K562 (cell line): Measurements from ENCODE around the gene DSP. TPM values are rescaled to one million over a fixed set of nuclear protein-coding genes. Genes with fewer than 3 reads are reported as not detected.

ENCODE experiments used
- ATAC-seq: fragments of 200-7000 bp; cut with Tn5 transposase; 3 replicates; pipeline ENCODE4 v1.9.1; 2020; ENCODE audit warnings: moderate library complexity
- BruUV-seq: library from RNA; stranded (reverse); fragments of 400-500 nt; replicated peaks from 2 replicates; lab custom pipeline; 2021; lab: Mats Ljungman, UMichigan
- CTCF ChIA-PET: fragments of 300-600 bp; formaldehyde crosslinking; extraction: SDS; loops from one replicate; lab custom pipeline; 2021; ENCODE audit warnings: low intra/inter-chr PET ratio; lab: Yijun Ruan, JAX
- POLR2A ChIA-PET: fragments of 300-600, 350-650 bp; sonication (Branson Sonifier 250); formaldehyde crosslinking; extraction: SDS; loops from one replicate; lab custom pipeline; 2021; ENCODE audit warnings: antibody characterized with exemption, inconsistent platforms; lab: Yijun Ruan, JAX
- DNase-seq, 4 experiments: peaks; one replicate each; pipeline versions ENCODE4 v3.0.0 to v3.0.0-alpha.2; 2011 to 2018; ENCODE audit warnings: low spot score in 3 of 4, mixed read lengths in 3 of 4; ENCODE audit errors: extremely low read depth in 1 of 4
- FAIRE-seq: peaks from 2 replicates; lab custom pipeline; 2011; peaks lifted over from hg19 to GRCh38; lab: Jason Lieb, UNC
- H2AFZ ChIP-seq: 2 replicates; pipeline ENCODE4 v1.6.0; 2011; ENCODE audit warnings: low read depth, low read length, control low read depth, inconsistent platforms
- H3K27ac ChIP-seq: fragments of 200-600 bp; 3 replicates; pipeline ENCODE4 v1.8.0; 2011; ENCODE audit warnings: low read depth, mild to moderate bottlenecking, control low read depth, inconsistent platforms, low read length, moderate library complexity, mixed read lengths; ENCODE audit errors: extremely low read depth
- H3K27me3 ChIP-seq, 2 experiments: fragments of 300-600 bp in 1 of 2; 2 replicates in 1 of 2; 3 replicates in 1 of 2; pipeline versions ENCODE4 v1.6.0 to v1.8.0; 2011; ENCODE audit warnings: inconsistent platforms in 2 of 2, low read length in 2 of 2, mild to moderate bottlenecking in 1 of 2, mixed read lengths in 1 of 2, moderate library complexity in 1 of 2; ENCODE audit not compliant: control insufficient read depth in 2 of 2, insufficient read depth in 2 of 2
- H3K36me3 ChIP-seq: fragments of 300-600 bp; 3 replicates; pipeline ENCODE4 v1.8.0; 2011; ENCODE audit warnings: mild to moderate bottlenecking, low read length, inconsistent platforms; ENCODE audit not compliant: control insufficient read depth, insufficient read depth
- H3K4me1 ChIP-seq, 2 experiments: fragments of 200-600 bp in 1 of 2; replicated peaks in 1 of 2; 2 replicates in 1 of 2; 3 replicates in 1 of 2; pipeline versions ENCODE4 v1.5.1 to v1.8.0; 2011; ENCODE audit warnings: inconsistent platforms in 2 of 2, low read length in 2 of 2, mild to moderate bottlenecking in 1 of 2, mixed read lengths in 1 of 2, moderate library complexity in 1 of 2; ENCODE audit not compliant: control insufficient read depth in 2 of 2, insufficient read depth in 2 of 2
- H3K4me2 ChIP-seq: 2 replicates; pipeline ENCODE4 v1.6.1; 2011; ENCODE audit warnings: low read length, control low read depth, inconsistent platforms, mixed read lengths; ENCODE audit not compliant: insufficient read depth
- H3K4me3 ChIP-seq: fragments of 200-600 bp; sonication (generic), shearing (Covaris generic); 2 replicates; pipeline ENCODE4 v1.5.1; 2016; ENCODE audit warnings: control low read depth, inconsistent platforms
- H3K79me2 ChIP-seq: fragments of 200-600 bp; 3 replicates; pipeline ENCODE4 v1.8.0; 2011; ENCODE audit warnings: low read length, inconsistent platforms; ENCODE audit not compliant: control insufficient read depth, insufficient read depth
- H3K9ac ChIP-seq, 2 experiments: 2 replicates each; pipeline versions ENCODE4 v1.6.0 to v1.6.1; 2011; ENCODE audit warnings: low read depth in 2 of 2, low read length in 2 of 2, control low read depth in 1 of 2, inconsistent platforms in 1 of 2, mild to moderate bottlenecking in 1 of 2, mixed read lengths in 1 of 2; ENCODE audit not compliant: insufficient read depth in 1 of 2
- H3K9me1 ChIP-seq: one replicate; pipeline ENCODE4 v1.6.0; 2011; ENCODE audit warnings: inconsistent platforms, mild to moderate bottlenecking, low read length, moderate library complexity; ENCODE audit not compliant: control insufficient read depth, insufficient read depth
- H3K9me3 ChIP-seq: replicated peaks from 2 replicates; pipeline ENCODE4 v1.5.1; 2011; ENCODE audit warnings: low read depth, low read length, inconsistent platforms; ENCODE audit not compliant: control insufficient read depth, insufficient read depth
- H4K20me1 ChIP-seq: replicated peaks from 2 replicates; pipeline ENCODE4 v1.6.1; 2011; ENCODE audit warnings: low read length, inconsistent platforms, mixed read lengths; ENCODE audit not compliant: control insufficient read depth, insufficient read depth
- CCNT2 ChIP-seq: IDR thresholded peaks from 2 replicates; pipeline ENCODE4 v1.6.1; 2011; ENCODE audit warnings: borderline replicate concordance, low read depth, mild to moderate bottlenecking, moderate library complexity, mixed read lengths, low read length; ENCODE audit not compliant: insufficient read length; ENCODE audit errors: extremely low read depth
- CEBPB ChIP-seq: fragments of 450-650 bp; IDR thresholded peaks from 2 replicates; pipeline ENCODE4 v1.6.1; 2016; ENCODE audit warnings: missing genetic modification characterization, missing compliant biosample characterization
- CTCF ChIP-seq, 3 experiments: IDR thresholded peaks in 2 of 3; conservative IDR thresholded peaks in 1 of 3; 2 replicates each; pipeline ENCODE4 v1.5.1; 2011 to 2012; ENCODE audit warnings: low read length in 3 of 3, mild to moderate bottlenecking in 3 of 3, control low read depth in 2 of 3, improper control_type of control experiment in 1 of 3, inconsistent platforms in 1 of 3, low read depth in 1 of 3, mixed read lengths in 1 of 3, moderate library complexity in 1 of 3; ENCODE audit not compliant: insufficient read depth in 2 of 3
- KHSRP ChIP-seq: fragments of 450-650 bp; IDR thresholded peaks from 2 replicates; pipeline ENCODE4 v1.6.1; 2017
- NR1H2 ChIP-seq: sonication (generic); formaldehyde crosslinking; IDR thresholded peaks from 2 replicates; pipeline ENCODE4 v1.4.0; 2020; ENCODE audit warnings: mild to moderate bottlenecking, missing genetic modification reagents
- SMARCB1 ChIP-seq: IDR thresholded peaks from 2 replicates; pipeline ENCODE4 v1.6.1; 2011; ENCODE audit warnings: improper control_type of control experiment, low read depth; ENCODE audit not compliant: insufficient read length
- ZNF444 ChIP-seq: fragments of 250-450 bp; sonication (Bioruptor Pico); IDR thresholded peaks from 2 replicates; pipeline ENCODE4 v1.4.0; 2020; ENCODE audit warnings: mild to moderate bottlenecking, moderate library complexity
- WGBS: fragments of 100-300 bp; shearing (Covaris generic); methylation state at CpG from one replicate; pipeline ENCODE4 v1.1.6; 2016; ENCODE audit warnings: low coverage, mixed read lengths; ENCODE audit not compliant: insufficient coverage; ENCODE audit errors: missing lambda C conversion rate; 5-methylcytosine and 5-hydroxymethylcytosine counted together
- in situ Hi-C: fragments of 300-500 bp; cut with MboI; formaldehyde crosslinking; loops from 4 replicates; pipeline ENCODE4 v1.15.0; 2018; ENCODE audit warnings: inconsistent platforms, mixed read lengths
- intact Hi-C: fragments of 100-400 bp; cut with micrococcal nuclease; formaldehyde crosslinking; loops from 2 replicates; pipeline ENCODE4 v1.14.2; 2022
- polyA plus RNA-seq, 8 experiments: library from polyadenylated mRNA; depleted of rRNA in 4 of 8; stranded (reverse) in 5 of 8; unstranded in 3 of 8; fragments of >200 nt; fragmentation: Nextera tagmentation in 2 of 8; fragmentation: Illumina TruSeq in 1 of 8; extraction: Ambion mirVana in 2 of 8; extraction: Trizol in 1 of 8; gene quantifications; 2 replicates each; pipeline versions ENCODE4 v1.2.1 to v1.2.3, GENCODE V29; 2011 to 2014; ENCODE audit warnings: inconsistent platforms in 1 of 8, missing spikeins in 1 of 8
- total RNA-seq, 7 experiments: library from RNA; depleted of rRNA in 6 of 7; stranded (reverse); fragments of >200 nt in 6 of 7; fragmentation: Illumina TruSeq in 2 of 7; extraction: Trizol in 2 of 7; gene quantifications; 2 replicates each; pipeline versions ENCODE4 v1.2.1 to v1.2.3, GENCODE V29; 2011 to 2021; ENCODE audit warnings: low replicate concordance in 1 of 7
- TF ChIP-seq, protein P1 (sequence below): sonication (generic); formaldehyde crosslinking; IDR thresholded peaks from 2 replicates; pipeline ENCODE4 v1.8.0; 2022; ENCODE audit warnings: missing genetic modification reagents, mild to moderate bottlenecking, borderline replicate concordance
- TF ChIP-seq, protein P2 (sequence below): sonication (generic); formaldehyde crosslinking; IDR thresholded peaks from 2 replicates; pipeline ENCODE4 v1.5.0; 2020; ENCODE audit warnings: missing genetic modification reagents

DSP gene
- total and polyA plus RNA-seq, 9 of the 15 experiments (the other 6 are each of a cell fraction or from before 2014, with no cell fraction given): under 0.01 to 0.24 (median 0.03) TPM; not detected in 2

DNA sequence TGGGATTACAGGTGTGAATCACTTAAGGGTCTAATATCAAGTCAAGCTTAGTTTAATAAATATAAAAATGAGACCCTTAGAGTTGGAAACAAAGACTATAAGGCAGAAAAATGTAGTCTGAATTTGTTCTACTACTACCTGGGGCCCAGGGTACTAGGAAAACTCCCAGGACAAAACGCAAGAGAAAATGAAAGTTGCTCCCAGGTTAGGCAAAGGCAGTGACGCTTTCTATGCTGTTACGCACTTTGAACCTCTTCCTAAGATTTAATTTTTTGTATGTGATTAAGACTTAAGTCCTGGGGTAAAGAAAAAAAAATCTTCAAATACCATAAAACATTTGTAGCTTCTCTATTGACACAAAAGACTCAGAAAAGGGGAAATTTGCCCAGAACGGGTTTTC is 17.3 kb downstream of the DSP start:
- CTCF ChIA-PET: no interaction called here
- TF ChIP-seq CTCF (IDR thresholded peaks at IDR 0.05 in 2 of 3, conservative IDR thresholded peaks at IDR 0.05 in 1 of 3; ENCODE audit: insufficient read depth in 2 of 3, low read depth in 1 of 3, low read length in 3 of 3): no peak
- Histone ChIP-seq H3K27me3 (peaks cover 55 to 59% of the 10 kb centered on the region in 2 experiments), H2AFZ (no peak overlapping the region), H4K20me1 (peaks cover 6% of the 10 kb centered on the region; the same call in 1 of the 2 replicates), H3K9me1 (no peaks in the 10 kb centered on the region), H3K36me3 (no peaks in the 10 kb centered on the region), H3K9me3 (no peaks in the 10 kb centered on the region), H3K79me2 (no peaks in the 10 kb centered on the region), H3K4me1 (peaks cover 0 to 4% of the 10 kb centered on the region in 2 experiments; a peak in 1 of 5 replicates), H3K9ac (no peak overlapping the region), H3K4me2 (no peak overlapping the region), H3K27ac (no peak overlapping the region), H3K4me3 (no peak overlapping the region)
- FAIRE-seq (no peak), ATAC-seq (no peak), DNase-seq (no peak)
- in situ Hi-C loops (no loop called here), intact Hi-C loops (no loop called here)
- POLR2A ChIA-PET: interaction anchor here (0.8 to 1.1 kb wide), 3 partner anchors 12 to 22 kb away, joined by 3 to 4 read pairs (median 4); no protein-coding TSS in a partner anchor
- 0% methylated on average over 4 of the region's 4 CpGs for WGBS
- BruUV-seq: no TSS peak

DNA sequence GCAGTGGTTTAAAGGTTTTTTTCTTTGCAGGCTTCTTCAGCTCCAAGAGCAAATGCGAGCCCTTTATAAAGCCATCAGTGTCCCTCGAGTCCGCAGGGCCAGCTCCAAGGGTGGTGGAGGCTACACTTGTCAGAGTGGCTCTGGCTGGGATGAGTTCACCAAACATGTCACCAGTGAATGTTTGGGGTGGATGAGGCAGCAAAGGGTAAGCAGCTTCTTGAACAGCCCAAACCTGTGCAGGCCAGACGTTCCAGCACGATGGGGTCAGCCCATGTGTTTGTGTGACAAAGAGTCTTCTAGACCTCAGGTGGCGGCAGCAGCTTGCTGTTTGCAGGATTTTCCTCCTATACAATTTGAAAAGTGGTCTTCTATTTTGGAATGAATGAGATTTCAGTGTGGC is 17.7 kb downstream of the DSP start:
- Histone ChIP-seq H4K20me1 (peaks cover 6% of the 10 kb centered on the region; the same call in 1 of the 2 replicates), H2AFZ (no peak overlapping the region), H3K27ac (no peak overlapping the region), H3K4me3 (no peak overlapping the region), H3K36me3 (no peaks in the 10 kb centered on the region), H3K4me2 (no peak overlapping the region), H3K4me1 (peaks cover 0 to 4% of the 10 kb centered on the region in 2 experiments; a peak in 1 of 5 replicates), H3K79me2 (no peaks in the 10 kb centered on the region), H3K9me3 (no peaks in the 10 kb centered on the region), H3K27me3 (peaks cover 57 to 60% of the 10 kb centered on the region in 2 experiments), H3K9ac (no peak overlapping the region), H3K9me1 (no peaks in the 10 kb centered on the region)
- in situ Hi-C loops (no loop called here), intact Hi-C loops (no loop called here)
- ChIA-PET POLR2A (interaction anchor here (0.8 to 1.1 kb wide), 4 partner anchors 11 to 21 kb away, joined by 3 to 4 read pairs (median 4); no protein-coding TSS in a partner anchor), CTCF (no interaction called here)
- BruUV-seq: no TSS peak
- WGBS: 0% methylated on average over 6 of the region's 6 CpGs
- DNase-seq (no peak), FAIRE-seq (no peak), ATAC-seq (no peak)
- TF ChIP-seq KHSRP (no peak), CCNT2 (no peak), CEBPB (tag) (no peak), NR1H2 (CRISPR knock-in tag) (no peak), SMARCB1 (no peak), ZNF444 (CRISPR knock-in tag) (no peak)
- TF ChIP-seq, protein P1, sequence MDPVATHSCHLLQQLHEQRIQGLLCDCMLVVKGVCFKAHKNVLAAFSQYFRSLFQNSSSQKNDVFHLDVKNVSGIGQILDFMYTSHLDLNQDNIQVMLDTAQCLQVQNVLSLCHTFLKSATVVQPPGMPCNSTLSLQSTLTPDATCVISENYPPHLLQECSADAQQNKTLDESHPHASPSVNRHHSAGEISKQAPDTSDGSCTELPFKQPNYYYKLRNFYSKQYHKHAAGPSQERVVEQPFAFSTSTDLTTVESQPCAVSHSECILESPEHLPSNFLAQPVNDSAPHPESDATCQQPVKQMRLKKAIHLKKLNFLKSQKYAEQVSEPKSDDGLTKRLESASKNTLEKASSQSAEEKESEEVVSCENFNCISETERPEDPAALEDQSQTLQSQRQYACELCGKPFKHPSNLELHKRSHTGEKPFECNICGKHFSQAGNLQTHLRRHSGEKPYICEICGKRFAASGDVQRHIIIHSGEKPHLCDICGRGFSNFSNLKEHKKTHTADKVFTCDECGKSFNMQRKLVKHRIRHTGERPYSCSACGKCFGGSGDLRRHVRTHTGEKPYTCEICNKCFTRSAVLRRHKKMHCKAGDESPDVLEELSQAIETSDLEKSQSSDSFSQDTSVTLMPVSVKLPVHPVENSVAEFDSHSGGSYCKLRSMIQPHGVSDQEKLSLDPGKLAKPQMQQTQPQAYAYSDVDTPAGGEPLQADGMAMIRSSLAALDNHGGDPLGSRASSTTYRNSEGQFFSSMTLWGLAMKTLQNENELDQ: no peak
- TF ChIP-seq, protein P2, sequence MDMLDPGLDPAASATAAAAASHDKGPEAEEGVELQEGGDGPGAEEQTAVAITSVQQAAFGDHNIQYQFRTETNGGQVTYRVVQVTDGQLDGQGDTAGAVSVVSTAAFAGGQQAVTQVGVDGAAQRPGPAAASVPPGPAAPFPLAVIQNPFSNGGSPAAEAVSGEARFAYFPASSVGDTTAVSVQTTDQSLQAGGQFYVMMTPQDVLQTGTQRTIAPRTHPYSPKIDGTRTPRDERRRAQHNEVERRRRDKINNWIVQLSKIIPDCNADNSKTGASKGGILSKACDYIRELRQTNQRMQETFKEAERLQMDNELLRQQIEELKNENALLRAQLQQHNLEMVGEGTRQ: no peak
